Epidermal melanocyte (primary cell): ENCODE results near the gene SULT1E1.
A peak's percentile ranks its signal among the peaks of the same experiment; 100 is the strongest.
"Not testable (repeated sequence)": the region's sequence is repeated elsewhere in the genome, so short reads cannot be mapped to it uniquely, and the experiment has no call there.

ENCODE experiments used
- DNase-seq: peaks from one replicate; pipeline ENCODE4 v3.0.0; 2011; ENCODE audit warnings: low spot score; ENCODE audit not compliant: insufficient read length

The SULT1E1 gene

GRCh38 chr4:69843932-69844331, 16.0 kb downstream of the SULT1E1 start:
- no peak for DNase-seq

GRCh38 chr4:69843301-69843700, 16.6 kb downstream of the SULT1E1 start:
- no peak for DNase-seq

DNA sequence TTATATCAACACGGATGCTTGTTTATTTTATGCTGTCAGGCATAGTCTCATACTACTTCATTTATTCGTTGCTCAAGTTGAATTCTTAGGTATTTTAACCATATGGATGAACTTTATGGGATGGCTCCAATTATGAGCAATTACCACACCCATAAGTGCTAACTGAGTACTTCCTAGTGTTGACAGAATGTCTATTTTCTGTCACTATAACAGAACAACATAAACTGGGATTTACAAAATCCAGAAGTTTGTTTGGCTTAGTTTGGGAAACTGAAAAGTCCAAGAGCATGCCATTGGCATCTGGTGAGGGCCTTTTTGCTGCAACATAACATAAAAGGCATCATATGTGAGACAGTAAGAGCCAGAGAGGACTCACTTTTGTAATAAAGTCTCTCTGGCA, 21.0 kb downstream of the SULT1E1 start:
- no peak for DNase-seq

- no peak for DNase-seq
Measured at GRCh38 chr4:69836287-69836686, 23.7 kb downstream of the SULT1E1 start.

- no peak for DNase-seq
Measured at GRCh38 chr4:69835766-69836165, 24.2 kb downstream of the SULT1E1 start.

DNA sequence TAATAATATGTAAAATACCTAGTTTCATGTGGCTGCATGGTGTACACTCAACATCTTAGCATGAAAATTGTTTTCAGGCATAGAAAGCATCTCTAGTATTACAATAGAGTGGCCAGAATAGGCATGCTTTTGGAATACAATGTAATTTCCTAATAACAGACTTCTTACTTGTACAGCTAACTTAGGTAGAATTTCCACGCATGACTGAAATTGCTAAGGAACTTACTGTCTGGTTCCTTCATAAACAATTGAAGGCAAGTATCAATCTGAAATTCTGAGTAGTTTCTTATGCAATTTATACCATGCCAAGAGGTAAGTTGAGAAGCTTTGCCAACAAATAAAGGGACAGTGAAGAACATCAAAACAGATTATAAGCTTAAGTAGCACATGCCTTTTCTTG, 26.7 kb downstream of the SULT1E1 start:
- DNase-seq, result no peak

GRCh38 chr4:69832326-69833030, 27.5 kb downstream of the SULT1E1 start:
- DNase-seq, result no peak

DNA sequence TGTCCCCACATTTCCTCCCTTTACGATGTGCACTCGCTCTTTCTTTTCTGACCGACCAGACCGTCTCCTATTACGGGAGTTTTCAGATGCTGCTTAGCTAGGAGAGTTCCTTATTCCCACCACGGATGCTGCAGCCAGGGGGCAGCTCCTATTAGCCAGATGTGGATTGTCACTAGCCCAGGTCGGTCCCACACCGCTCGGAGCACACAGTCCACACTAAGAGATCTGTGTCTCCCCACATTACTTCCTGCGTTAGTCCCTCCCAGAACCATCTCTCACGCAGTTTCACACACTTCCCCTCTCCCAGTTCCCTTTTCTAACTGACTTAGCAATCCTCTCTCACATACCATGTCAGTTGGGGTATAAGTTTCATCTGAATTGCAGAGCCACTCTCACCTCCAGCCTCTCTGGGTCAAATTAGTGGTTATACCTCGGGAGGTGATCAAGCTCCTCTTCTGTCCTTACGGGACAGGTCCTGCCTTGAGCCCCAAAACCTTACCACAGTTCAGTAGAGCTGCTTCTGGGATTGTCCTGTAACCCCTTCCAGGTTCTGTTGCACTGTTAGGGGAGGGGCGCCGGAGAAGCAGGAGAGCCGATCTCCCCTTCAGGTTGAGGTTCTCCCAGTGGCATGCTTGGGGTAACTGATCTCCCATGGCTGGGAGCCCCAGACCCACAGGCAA, 28.2 kb downstream of the SULT1E1 start:
- DNase-seq, result no peak

GRCh38 chr4:69831270-69831627, 28.7 kb downstream of the SULT1E1 start:
- DNase-seq, result no peak

DNA sequence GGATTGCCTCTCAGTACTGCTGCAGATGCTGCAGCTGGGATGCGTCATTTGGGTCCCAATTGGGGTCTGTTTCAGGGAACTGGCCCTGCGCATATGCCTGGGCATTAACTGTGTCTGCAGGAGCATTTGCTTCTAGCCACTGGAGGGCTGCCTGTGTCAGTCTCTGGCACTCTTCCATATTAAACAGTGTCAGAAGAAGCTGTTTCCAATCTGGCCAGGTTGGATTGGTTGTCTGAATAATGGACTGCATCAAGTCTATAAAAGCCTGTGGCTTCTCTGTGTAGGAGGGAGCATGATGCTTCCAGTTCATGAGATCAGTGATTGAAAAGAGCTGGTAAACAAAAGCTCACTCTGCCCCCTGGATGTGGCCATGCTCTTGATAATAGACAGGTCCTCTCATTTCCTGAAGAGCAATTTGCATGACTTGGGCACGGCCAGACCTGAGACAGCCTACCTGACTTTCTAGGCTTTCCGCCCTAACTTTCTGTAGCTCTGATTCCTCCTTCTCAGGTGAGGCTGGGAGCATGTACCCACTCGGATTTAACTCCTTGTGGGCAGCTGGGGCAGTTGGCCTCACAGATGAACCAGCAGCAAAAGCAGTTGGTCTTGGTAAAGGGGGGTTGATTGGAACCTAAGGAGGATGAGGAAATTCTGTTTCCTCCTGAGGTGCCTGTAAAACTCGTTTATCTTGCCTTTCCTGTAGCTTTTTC, 29.2 kb downstream of the SULT1E1 start:
- no peak for DNase-seq

GRCh38 chr4:69830192-69830559, 29.8 kb downstream of the SULT1E1 start:
- no peak for DNase-seq

- DNase-seq, result no peak
Measured at GRCh38 chr4:69829678-69830077, 30.3 kb downstream of the SULT1E1 start.

DNA sequence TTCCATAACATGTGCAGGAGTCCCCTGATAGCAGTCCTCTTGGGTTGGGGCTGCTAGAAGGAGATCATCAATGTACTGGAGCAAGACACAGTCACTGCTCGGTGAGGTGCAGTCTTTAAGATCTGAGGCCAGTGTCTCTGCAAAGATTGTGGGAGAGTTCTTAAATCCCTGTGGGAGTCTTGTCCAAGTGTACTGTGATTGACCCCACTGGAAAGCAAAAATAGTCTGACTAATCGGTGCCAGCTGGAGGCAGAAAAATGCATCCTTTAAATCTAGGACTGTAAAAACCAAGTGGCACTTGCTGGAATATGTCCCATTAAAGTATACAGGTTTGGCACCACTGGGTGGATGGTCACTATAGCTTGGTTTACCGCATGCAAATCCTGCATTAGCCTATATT, 31.1 kb downstream of the SULT1E1 start:
- no peak for DNase-seq

- DNase-seq, result not testable (repeated sequence)
Measured at GRCh38 chr4:69825056-69825455, 34.9 kb downstream of the SULT1E1 start.

DNA sequence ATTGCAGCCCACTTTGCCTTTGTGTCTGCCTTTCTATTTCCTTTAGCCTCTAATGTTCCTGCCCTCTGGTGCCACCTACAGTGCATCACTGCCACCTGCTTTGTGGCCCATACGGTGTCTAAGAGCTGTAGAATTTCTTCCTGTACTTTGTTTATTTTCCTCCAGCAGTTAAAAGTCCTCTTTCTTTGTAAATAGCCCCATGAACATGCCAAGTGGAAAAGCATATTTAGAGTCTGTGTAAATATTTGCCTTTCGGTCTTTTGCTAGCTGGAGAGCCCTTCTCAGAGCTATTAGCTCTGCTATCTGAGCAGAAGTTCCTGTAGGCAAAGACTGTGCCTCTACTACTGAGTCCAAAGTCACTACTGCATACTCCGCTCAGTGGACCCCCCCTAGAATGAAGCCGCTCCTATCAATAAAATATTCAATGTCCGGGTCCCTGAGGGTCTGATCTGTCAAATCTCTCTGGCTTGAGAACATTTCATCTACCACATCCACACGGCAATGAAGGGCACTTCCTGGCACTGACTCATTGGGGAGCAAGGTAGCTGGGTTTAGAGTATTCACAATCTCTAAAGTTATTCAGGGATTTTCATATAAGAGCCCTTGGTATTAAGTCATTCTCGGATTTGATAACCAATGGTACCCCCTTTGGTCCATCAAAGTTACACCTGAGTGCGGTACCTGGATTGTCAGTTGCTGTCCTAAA, 36.3 kb downstream of the SULT1E1 start:
- no peak for DNase-seq

- no peak for DNase-seq
Measured at GRCh38 chr4:69823048-69823447, 36.9 kb downstream of the SULT1E1 start.

GRCh38 chr4:69822198-69822597, 37.7 kb downstream of the SULT1E1 start:
- DNase-seq, result no peak

DNA sequence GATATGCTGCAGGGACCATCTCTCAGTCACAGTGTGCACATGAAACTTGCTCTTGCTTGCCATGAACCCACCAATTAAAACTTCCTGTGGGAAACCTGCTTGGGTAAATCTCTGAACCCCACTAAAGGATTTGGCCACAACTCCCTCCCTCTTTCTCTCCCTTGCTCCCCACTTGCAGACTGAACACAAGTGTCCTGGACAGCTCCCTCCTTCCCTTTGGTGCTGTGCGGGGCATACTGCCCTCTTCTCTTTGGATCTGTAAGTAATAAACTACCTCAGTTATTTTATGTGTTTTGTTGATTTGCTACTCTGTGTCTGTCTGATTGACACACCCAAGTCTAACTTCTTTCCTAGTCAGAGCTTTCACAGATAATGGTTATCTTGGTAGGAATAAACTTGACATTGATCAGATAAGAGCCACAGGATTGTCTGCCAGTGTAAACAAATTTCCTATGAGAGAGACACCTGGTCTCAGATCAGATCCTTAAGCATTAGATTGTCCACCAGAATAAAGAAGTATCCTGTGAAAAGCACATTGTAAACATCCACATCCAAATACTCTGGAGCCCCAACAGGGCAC, 41.8 kb downstream of the SULT1E1 start:
- DNase-seq, result no peak

DNA sequence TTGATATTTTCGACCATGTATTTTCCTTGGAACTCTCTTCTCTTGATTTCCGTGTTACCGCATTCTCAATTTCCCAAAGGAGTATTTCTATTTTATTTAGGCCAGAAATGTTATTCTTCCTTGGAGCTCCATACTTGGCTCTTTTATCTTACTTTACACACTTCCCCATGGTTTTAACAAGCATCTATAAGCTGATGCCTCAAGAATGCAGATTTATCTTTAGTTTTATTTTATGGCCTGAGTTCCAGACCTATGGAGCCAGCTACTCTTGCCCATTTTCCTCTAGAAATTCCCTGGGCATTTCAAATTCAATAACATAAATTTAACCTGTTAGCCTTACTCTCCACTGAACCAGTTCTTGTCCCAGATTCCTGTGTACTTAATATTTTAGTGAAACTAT, 43.7 kb downstream of the SULT1E1 start:
- no peak for DNase-seq

- DNase-seq, result no peak
Measured at GRCh38 chr4:69813628-69814027, 46.3 kb downstream of the SULT1E1 start.

GRCh38 chr4:69811166-69811565, 48.8 kb downstream of the SULT1E1 start:
- DNase-seq, result no peak

- peak; percentile 33 for DNase-seq
Measured at GRCh38 chr4:69800599-69800998, 59.3 kb downstream of the SULT1E1 start.
